CD4-positive, alpha-beta memory T cell (primary cell): ENCODE data around the gene MBNL1. TPM values are rescaled to one million over a fixed set of nuclear protein-coding genes. Genes with fewer than 3 reads are reported as not detected.

ENCODE experiments used
- CTCF ChIA-PET: fragments of 350-600 bp; sonication (Branson Sonifier 250); formaldehyde crosslinking; loops from one replicate; lab custom pipeline; 2021; ENCODE audit warnings: inconsistent platforms; ENCODE audit not compliant: partially characterized antibody; lab: Charles Lee
- POLR2A ChIA-PET: fragments of 350-600 bp; sonication (Branson Sonifier 250); formaldehyde crosslinking; loops from one replicate; lab custom pipeline; 2021; ENCODE audit not compliant: partially characterized antibody; lab: Charles Lee
- DNase-seq, 5 donors: peaks; one replicate each; pipeline versions ENCODE4 v3.0.0 to v3.0.0-alpha.2; 2020 to 2022; ENCODE audit warnings: mixed read lengths in 1 of 5
- H3K27ac ChIP-seq: one replicate; pipeline ENCODE4 v1.7.0; 2013; ENCODE audit warnings: low read depth, low read length
- H3K27me3 ChIP-seq: 2 replicates; pipeline ENCODE4 v1.7.0; 2013; ENCODE audit warnings: mild to moderate bottlenecking, low read length, moderate library complexity; ENCODE audit not compliant: insufficient read depth
- H3K36me3 ChIP-seq: 2 replicates; pipeline ENCODE4 v1.7.0; 2013; ENCODE audit warnings: mild to moderate bottlenecking, low read length, moderate library complexity; ENCODE audit not compliant: insufficient read depth
- H3K4me1 ChIP-seq: 2 replicates; pipeline ENCODE4 v1.7.0; 2013; ENCODE audit warnings: mild to moderate bottlenecking, low read length, moderate library complexity; ENCODE audit not compliant: insufficient read depth
- H3K4me3 ChIP-seq, 2 donors: one replicate each; pipeline ENCODE4 v1.7.0; 2013; ENCODE audit warnings: low read length in 2 of 2, mild to moderate bottlenecking in 1 of 2
- H3K9me3 ChIP-seq, 2 donors: one replicate each; pipeline ENCODE4 v1.7.0; 2013; ENCODE audit warnings: low read length in 2 of 2, control low read depth in 1 of 2; ENCODE audit not compliant: control insufficient read depth in 1 of 2
- H3K27ac Mint-ChIP-seq, 7 donors: one replicate each; pipeline ENCODE4 v1.8.0; 2020 to 2021; ENCODE audit warnings: mixed read lengths in 7 of 7, mild to moderate bottlenecking in 6 of 7, inconsistent platforms in 3 of 7, moderate library complexity in 3 of 7
- H3K27me3 Mint-ChIP-seq, 2 donors: one replicate each; pipeline ENCODE4 v1.8.0; 2020 to 2021; ENCODE audit warnings: mixed read lengths in 2 of 2
- H3K36me3 Mint-ChIP-seq, 2 donors: one replicate each; pipeline ENCODE4 v1.8.0; 2020 to 2021; ENCODE audit warnings: mixed read lengths in 2 of 2, inconsistent platforms in 1 of 2, mild to moderate bottlenecking in 1 of 2
- H3K4me1 Mint-ChIP-seq, 4 donors: one replicate each; pipeline ENCODE4 v1.8.0; 2020 to 2021; ENCODE audit warnings: mixed read lengths in 4 of 4, mild to moderate bottlenecking in 1 of 4
- H3K4me3 Mint-ChIP-seq, 8 donors: one replicate each; pipeline ENCODE4 v1.8.0; 2020 to 2021; ENCODE audit warnings: mixed read lengths in 8 of 8, mild to moderate bottlenecking in 7 of 8, moderate library complexity in 6 of 8, inconsistent platforms in 3 of 8
- H3K9me3 Mint-ChIP-seq, 8 donors: one replicate each; pipeline ENCODE4 v1.8.0; 2020 to 2021; ENCODE audit warnings: mixed read lengths in 8 of 8, mild to moderate bottlenecking in 5 of 8, inconsistent platforms in 3 of 8, moderate library complexity in 1 of 8
- intact Hi-C: fragments of 100-400 bp; cut with micrococcal nuclease; formaldehyde crosslinking; loops from one replicate; pipeline ENCODE4 v1.15.1; 2023
- polyA plus RNA-seq, 2 donors: library from polyadenylated mRNA; unstranded; fragments of 300-500 nt; fragmentation: Illumina TruSeq; gene quantifications; one replicate each; pipeline ENCODE4 v1.2.3, GENCODE V29; 2021
- total RNA-seq, 2 experiments: library from RNA; stranded (reverse); gene quantifications; one replicate each; pipeline ENCODE4 v1.2.3, GENCODE V29; 2021

MBNL1 gene
- total and polyA plus RNA-seq, 4 experiments from 2014 or later = 289 to 430 (median 361) TPM

- DNase-seq = no peak
These were observed 22.5 kb downstream of the MBNL1 start for GRCh38 chr3:152291238-152291637.

GRCh38 chr3:152291649-152292066 lies 22.9 kb downstream of the MBNL1 start:
- H3K4me3 Mint-ChIP-seq = peak overlapping the region; percentile 33 to 86 (median 68)
- no peaks in the 10 kb centered on the region for H3K27me3 Mint-ChIP-seq
- Histone ChIP-seq H3K4me1 (peaks cover 97% of the 10 kb centered on the region), H3K27ac (peak overlapping the region; percentile 36), H3K4me3 (peak overlapping the region in 1 of 2 donors; percentile 4), H3K27me3 (no peaks in the 10 kb centered on the region), H3K36me3 (no peaks in the 10 kb centered on the region), H3K9me3 (no peaks in the 10 kb centered on the region)
- no peak for DNase-seq
- H3K9me3 Mint-ChIP-seq = no peaks in the 10 kb centered on the region
- peaks cover 55 to 82% (median 73%) of the 10 kb centered on the region in 4 donors for H3K4me1 Mint-ChIP-seq
- ChIA-PET POLR2A (interaction anchor here (0.7 to 2.4 kb wide), 17 partner anchors 8 to 221 kb away, joined by 3 to 14 read pairs (median 4); partner anchors contain the start of gene MBNL1), CTCF (interaction anchor here (1.3 to 1.7 kb wide), 3 partner anchors 16 to 108 kb away, joined by 3 to 5 read pairs (median 4); no protein-coding TSS in a partner anchor)
- peaks cover 0 to 30% of the 10 kb centered on the region in 2 donors for H3K36me3 Mint-ChIP-seq
- peak overlapping the region; percentile 50 to 89 (median 80) for H3K27ac Mint-ChIP-seq
- intact Hi-C loops = loop anchor here (1.0 to 2.0 kb wide), 2 partner anchors 8 to 13 kb away; no protein-coding TSS in a partner anchor

More at GRCh38 chr3:152291238-152291637, 22.5 kb downstream of the MBNL1 start:
- Mint-ChIP-seq H3K9me3 (no peaks in the 10 kb centered on the region), H3K27me3 (no peaks in the 10 kb centered on the region), H3K36me3 (peaks cover 0 to 28% of the 10 kb centered on the region in 2 donors), H3K4me3 (peak overlapping the region; percentile 33 to 86 (median 68)), H3K27ac (peak overlapping the region; percentile 50 to 89 (median 80)), H3K4me1 (peaks cover 52 to 80% (median 71%) of the 10 kb centered on the region in 4 donors)
- Histone ChIP-seq H3K4me1 (peaks cover 95% of the 10 kb centered on the region), H3K27me3 (no peaks in the 10 kb centered on the region), H3K36me3 (no peaks in the 10 kb centered on the region), H3K27ac (peak overlapping the region; percentile 36), H3K4me3 (no peak overlapping the region), H3K9me3 (no peaks in the 10 kb centered on the region)
- ChIA-PET POLR2A (interaction anchor here (0.9 to 2.4 kb wide), 12 partner anchors 8 to 105 kb away, joined by 3 to 14 read pairs (median 4); partner anchors contain the start of gene MBNL1), CTCF (interaction anchor here (1.3 to 1.7 kb wide), 2 partner anchors 15 to 107 kb away, joined by 4 to 5 read pairs; no protein-coding TSS in a partner anchor)
- intact Hi-C loops = loop anchor here (1.0 kb wide), 1 partner anchor 8 kb away; no protein-coding TSS in a partner anchor

- H3K27ac Mint-ChIP-seq = peak overlapping the region; percentile 9 to 89 (median 75)
- CTCF ChIA-PET = interaction anchor here (1.3 to 1.7 kb wide), 2 partner anchors 107 to 108 kb away, joined by 3 to 4 read pairs; no protein-coding TSS in a partner anchor
- H3K4me1 ChIP-seq = peaks cover 97% of the 10 kb centered on the region
- H3K9me3 ChIP-seq = no peaks in the 10 kb centered on the region
- H3K27ac ChIP-seq = peak overlapping the region; percentile 36
- no peaks in the 10 kb centered on the region for H3K9me3 Mint-ChIP-seq
- peak overlapping the region in 6 of 8 donors; percentile 15 to 80 (median 60) for H3K4me3 Mint-ChIP-seq
- peak overlapping the region in 1 of 2 donors; percentile 4 for H3K4me3 ChIP-seq
- POLR2A ChIA-PET = interaction anchor here (0.7 to 2.4 kb wide), 8 partner anchors 11 to 222 kb away, joined by 3 to 14 read pairs (median 4); partner anchors contain the start of gene MBNL1
- no peaks in the 10 kb centered on the region for H3K36me3 ChIP-seq
- H3K27me3 Mint-ChIP-seq = no peaks in the 10 kb centered on the region
- DNase-seq = no peak
- peaks cover 58 to 82% (median 74%) of the 10 kb centered on the region in 4 donors for H3K4me1 Mint-ChIP-seq
- H3K27me3 ChIP-seq = no peaks in the 10 kb centered on the region
- intact Hi-C loops = loop anchor here (2.0 kb wide), 1 partner anchor 14 kb away; no protein-coding TSS in a partner anchor
- H3K36me3 Mint-ChIP-seq = peaks cover 0 to 35% of the 10 kb centered on the region in 2 donors
These were observed 23.6 kb downstream of the MBNL1 start for GRCh38 chr3:152292366-152292765.

- peaks cover 57 to 78% (median 72%) of the 10 kb centered on the region in 4 donors for H3K4me1 Mint-ChIP-seq
These were observed 24.7 kb downstream of the MBNL1 start for GRCh38 chr3:152293347-152294006.

GRCh38 chr3:152295344-152295743 lies 26.6 kb downstream of the MBNL1 start:
- H3K27me3 Mint-ChIP-seq = no peaks in the 10 kb centered on the region
- peak overlapping the region; percentile 81 to 95 (median 88) for H3K27ac Mint-ChIP-seq
- peak overlapping the region; percentile 56 to 89 (median 72) for H3K4me3 Mint-ChIP-seq
- no peak overlapping the region for H3K4me3 ChIP-seq
- no peaks in the 10 kb centered on the region for H3K9me3 Mint-ChIP-seq
- CTCF ChIA-PET = interaction anchor here (1.0 kb wide), 1 partner anchor 112 kb away, joined by 3 read pairs; no protein-coding TSS in a partner anchor
- peaks cover 97% of the 10 kb centered on the region for H3K4me1 ChIP-seq
- no peaks in the 10 kb centered on the region for H3K9me3 ChIP-seq
- peaks cover 66 to 82% (median 76%) of the 10 kb centered on the region in 4 donors for H3K4me1 Mint-ChIP-seq
- H3K27me3 ChIP-seq = no peaks in the 10 kb centered on the region
- H3K36me3 Mint-ChIP-seq = peaks cover 17 to 53% of the 10 kb centered on the region in 2 donors
- POLR2A ChIA-PET = interaction anchor here (0.7 to 3.5 kb wide), 7 partner anchors 8 to 107 kb away, joined by 3 to 20 read pairs (median 6); partner anchors contain the start of gene MBNL1
- intact Hi-C loops = no loop called here
- no peak overlapping the region for H3K27ac ChIP-seq
- peaks cover 12% of the 10 kb centered on the region for H3K36me3 ChIP-seq
- DNase-seq = no peak

More at GRCh38 chr3:152293347-152294006, 24.7 kb downstream of the MBNL1 start:
- peak overlapping the region; percentile 29 for H3K27ac ChIP-seq
- intact Hi-C loops = loop anchor here (1.0 to 2.0 kb wide), 2 partner anchors 8 to 15 kb away; no protein-coding TSS in a partner anchor
- no peak overlapping the region for H3K4me3 ChIP-seq
- POLR2A ChIA-PET = no interaction called here
- H3K4me1 ChIP-seq = peaks cover 97% of the 10 kb centered on the region
- DNase-seq = no peak
- H3K9me3 ChIP-seq = no peaks in the 10 kb centered on the region
- H3K27me3 Mint-ChIP-seq = no peaks in the 10 kb centered on the region
- no peaks in the 10 kb centered on the region for H3K27me3 ChIP-seq
- H3K36me3 ChIP-seq = no peaks in the 10 kb centered on the region
- peaks cover 3 to 36% of the 10 kb centered on the region in 2 donors for H3K36me3 Mint-ChIP-seq
- peak overlapping the region in 7 of 8 donors; percentile 10 to 80 (median 67) for H3K4me3 Mint-ChIP-seq
- no peaks in the 10 kb centered on the region for H3K9me3 Mint-ChIP-seq
- CTCF ChIA-PET = no interaction called here
- peak overlapping the region; percentile 17 to 90 (median 69) for H3K27ac Mint-ChIP-seq

- ChIA-PET POLR2A (interaction anchor here (0.7 to 3.6 kb wide), 10 partner anchors 8 to 108 kb away, joined by 3 to 23 read pairs (median 5); partner anchors contain the start of gene MBNL1), CTCF (interaction anchor here (1.0 to 3.5 kb wide), 2 partner anchors 8 to 112 kb away, joined by 3 to 9 read pairs; no protein-coding TSS in a partner anchor)
- H3K4me1 ChIP-seq = peaks cover 97% of the 10 kb centered on the region
- intact Hi-C loops = no loop called here
- H3K27ac Mint-ChIP-seq = peak overlapping the region; percentile 81 to 95 (median 88)
- H3K36me3 Mint-ChIP-seq = peaks cover 21 to 57% of the 10 kb centered on the region in 2 donors
- H3K27me3 ChIP-seq = no peaks in the 10 kb centered on the region
- H3K9me3 Mint-ChIP-seq = no peaks in the 10 kb centered on the region
- no peak overlapping the region for H3K4me3 ChIP-seq
- no peak for DNase-seq
- peaks cover 66 to 82% (median 75%) of the 10 kb centered on the region in 4 donors for H3K4me1 Mint-ChIP-seq
- no peaks in the 10 kb centered on the region for H3K9me3 ChIP-seq
- H3K27ac ChIP-seq = peak overlapping the region; percentile 4
- H3K27me3 Mint-ChIP-seq = no peaks in the 10 kb centered on the region
- peaks cover 14% of the 10 kb centered on the region for H3K36me3 ChIP-seq
- peak overlapping the region; percentile 56 to 89 (median 72) for H3K4me3 Mint-ChIP-seq
These were observed 27.1 kb downstream of the MBNL1 start for GRCh38 chr3:152295806-152296205.
